ENCODE measurements around the gene ERICH2.

- TF ChIP-seq, protein P1, sequence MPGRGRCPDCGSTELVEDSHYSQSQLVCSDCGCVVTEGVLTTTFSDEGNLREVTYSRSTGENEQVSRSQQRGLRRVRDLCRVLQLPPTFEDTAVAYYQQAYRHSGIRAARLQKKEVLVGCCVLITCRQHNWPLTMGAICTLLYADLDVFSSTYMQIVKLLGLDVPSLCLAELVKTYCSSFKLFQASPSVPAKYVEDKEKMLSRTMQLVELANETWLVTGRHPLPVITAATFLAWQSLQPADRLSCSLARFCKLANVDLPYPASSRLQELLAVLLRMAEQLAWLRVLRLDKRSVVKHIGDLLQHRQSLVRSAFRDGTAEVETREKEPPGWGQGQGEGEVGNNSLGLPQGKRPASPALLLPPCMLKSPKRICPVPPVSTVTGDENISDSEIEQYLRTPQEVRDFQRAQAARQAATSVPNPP (CRISPR knock-in tag; IDR thresholded peaks at IDR 0.05) = no peak
- TF ChIP-seq ZNF292 (CRISPR knock-in tag; IDR thresholded peaks at IDR 0.05; ENCODE audit: borderline replicate concordance, low read depth) (no peak), SIN3B (IDR thresholded peaks at IDR 0.05; ENCODE audit: low read length) (no peak), RAD21 (CRISPR knock-in tag; IDR thresholded peaks at IDR 0.05) (no peak), ZNF232 (CRISPR knock-in tag; IDR thresholded peaks at IDR 0.05; ENCODE audit: borderline replicate concordance) (no peak), HNF1A (IDR thresholded peaks at IDR 0.05; ENCODE audit: low read depth) (no peak), HNF1A (CRISPR knock-in tag; IDR thresholded peaks at IDR 0.05; ENCODE audit: borderline replicate concordance) (no peak), MAFK (conservative IDR thresholded peaks at IDR 0.05 in 1 of 2, IDR thresholded peaks at IDR 0.05 in 1 of 2; ENCODE audit: low read length in 2 of 2) (no peak), POLR2A (IDR thresholded peaks at IDR 0.05; ENCODE audit: insufficient read depth in 1 of 2, low read depth in 2 of 2, low read length in 2 of 2) (no peak), ZBTB8A (CRISPR knock-in tag; IDR thresholded peaks at IDR 0.05; ENCODE audit: borderline replicate concordance, low read depth) (no peak), CTCF (CRISPR knock-in tag; IDR thresholded peaks at IDR 0.05) (no peak)
- TF ChIP-seq, protein P2, sequence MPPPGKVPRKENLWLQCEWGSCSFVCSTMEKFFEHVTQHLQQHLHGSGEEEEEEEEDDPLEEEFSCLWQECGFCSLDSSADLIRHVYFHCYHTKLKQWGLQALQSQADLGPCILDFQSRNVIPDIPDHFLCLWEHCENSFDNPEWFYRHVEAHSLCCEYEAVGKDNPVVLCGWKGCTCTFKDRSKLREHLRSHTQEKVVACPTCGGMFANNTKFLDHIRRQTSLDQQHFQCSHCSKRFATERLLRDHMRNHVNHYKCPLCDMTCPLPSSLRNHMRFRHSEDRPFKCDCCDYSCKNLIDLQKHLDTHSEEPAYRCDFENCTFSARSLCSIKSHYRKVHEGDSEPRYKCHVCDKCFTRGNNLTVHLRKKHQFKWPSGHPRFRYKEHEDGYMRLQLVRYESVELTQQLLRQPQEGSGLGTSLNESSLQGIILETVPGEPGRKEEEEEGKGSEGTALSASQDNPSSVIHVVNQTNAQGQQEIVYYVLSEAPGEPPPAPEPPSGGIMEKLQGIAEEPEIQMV (CRISPR knock-in tag; IDR thresholded peaks at IDR 0.05; ENCODE audit: low read depth) = no peak
Observed at GRCh38 chr2:170842785-170843184, 72.6 kb downstream of the ERICH2 start.
